ENCODE results near the gene SHISA6.

The SHISA6 gene

GRCh38 chr17:11598274-11599221 is 357.5 kb downstream of the SHISA6 start, which contains the start of gene DNAH9:
TSS of gene DNAH9 (plus strand) at chr17:11598470. CDS start at chr17:11598499, 29 bp downstream.
- no peaks in the 10 kb centered on the region for H3K36me3 ChIP-seq (ENCODE audit: low read length)
- no peaks in the 10 kb centered on the region for H4K20me1 ChIP-seq (ENCODE audit: low read depth, low read length)
- no peak within 1 kb of the TSS for H3K4me3 ChIP-seq (ENCODE audit: insufficient read depth, low read length, poor library complexity, severe bottlenecking)
- H3K27me3 ChIP-seq (ENCODE audit: low read length), result no peaks in the 10 kb centered on the region
- H3F3A ChIP-seq (ENCODE audit: insufficient read depth), result no peaks in the 10 kb centered on the region
- H2AFZ ChIP-seq (ENCODE audit: low read depth, low read length, severe bottlenecking), result no peak within 1 kb of the TSS
- no peak within 1 kb of the TSS for H3K9ac ChIP-seq (ENCODE audit: low read length)
- H3K4me2 ChIP-seq (ENCODE audit: low read depth, low read length, poor library complexity, severe bottlenecking), result no peak within 1 kb of the TSS
- H3K9me2 ChIP-seq (replicated peaks; ENCODE audit: insufficient read depth, low read length), result no peaks in the 10 kb centered on the region
- H3K27ac ChIP-seq (ENCODE audit: low read depth, low read length), result no peak within 1 kb of the TSS
- TF ChIP-seq EZH2phosphoT487 (conservative IDR thresholded peaks at IDR 0.05; ENCODE audit: low read length) (no peak), CTCF (IDR thresholded peaks at IDR 0.05; ENCODE audit: insufficient read depth, low read length, poor library complexity, severe bottlenecking) (no peak)
- no peaks in the 10 kb centered on the region for H3K9me3 ChIP-seq (ENCODE audit: insufficient read depth, low read length)
- H3K79me2 ChIP-seq (ENCODE audit: insufficient read depth, low read length), result no peaks in the 10 kb centered on the region

DNA sequence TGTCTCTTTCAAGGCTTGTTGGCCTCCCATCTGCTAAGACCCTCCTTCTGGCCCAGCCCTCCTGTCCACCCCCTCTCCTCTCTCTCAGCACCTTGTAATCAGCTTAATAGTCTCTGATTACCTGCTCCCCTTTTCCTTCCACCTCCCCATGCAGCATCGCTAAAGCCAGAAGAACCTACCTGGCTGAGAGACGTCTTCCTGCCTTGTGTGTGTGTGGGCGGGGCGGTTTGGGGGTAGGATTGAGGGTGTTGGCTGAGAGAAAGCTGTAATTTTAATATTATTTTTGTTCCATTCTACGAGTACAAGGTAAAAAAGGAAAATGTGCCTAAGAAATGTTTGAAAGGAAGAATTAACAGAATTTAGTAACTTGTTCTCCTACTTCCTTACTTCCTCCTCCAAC is 360.6 kb downstream of the SHISA6 start:
- Histone ChIP-seq H4K20me1 (ENCODE audit: low read depth, low read length) (no peaks in the 10 kb centered on the region), H3K36me3 (ENCODE audit: low read length) (no peaks in the 10 kb centered on the region), H3F3A (ENCODE audit: insufficient read depth) (no peaks in the 10 kb centered on the region), H3K4me3 (ENCODE audit: insufficient read depth, low read length, poor library complexity, severe bottlenecking) (no peak overlapping the region), H3K4me2 (ENCODE audit: low read depth, low read length, poor library complexity, severe bottlenecking) (no peak overlapping the region), H3K9me2 (replicated peaks; ENCODE audit: insufficient read depth, low read length) (no peaks in the 10 kb centered on the region), H3K9ac (ENCODE audit: low read length) (no peak overlapping the region), H3K9me3 (ENCODE audit: insufficient read depth, low read length) (no peaks in the 10 kb centered on the region), H3K27ac (ENCODE audit: low read depth, low read length) (no peak overlapping the region), H2AFZ (ENCODE audit: low read depth, low read length, severe bottlenecking) (no peak overlapping the region), H3K27me3 (ENCODE audit: low read length) (no peaks in the 10 kb centered on the region), H3K79me2 (ENCODE audit: insufficient read depth, low read length) (no peaks in the 10 kb centered on the region)
- TF ChIP-seq EZH2phosphoT487 (conservative IDR thresholded peaks at IDR 0.05; ENCODE audit: low read length), result no peak
- TF ChIP-seq CTCF (IDR thresholded peaks at IDR 0.05; ENCODE audit: insufficient read depth, low read length, poor library complexity, severe bottlenecking), result no peak

GRCh38 chr17:11608396-11608795 is 367.4 kb downstream of the SHISA6 start:
- H3K9me2 ChIP-seq (replicated peaks; ENCODE audit: insufficient read depth, low read length), result no peaks in the 10 kb centered on the region
- H3K79me2 ChIP-seq (ENCODE audit: insufficient read depth, low read length), result no peaks in the 10 kb centered on the region
- H3K4me2 ChIP-seq (ENCODE audit: low read depth, low read length, poor library complexity, severe bottlenecking), result no peak overlapping the region
- no peaks in the 10 kb centered on the region for H4K20me1 ChIP-seq (ENCODE audit: low read depth, low read length)
- H2AFZ ChIP-seq (ENCODE audit: low read depth, low read length, severe bottlenecking), result no peak overlapping the region
- no peak overlapping the region for H3K4me3 ChIP-seq (ENCODE audit: insufficient read depth, low read length, poor library complexity, severe bottlenecking)
- no peak overlapping the region for H3K9ac ChIP-seq (ENCODE audit: low read length)
- H3K9me3 ChIP-seq (ENCODE audit: insufficient read depth, low read length), result no peaks in the 10 kb centered on the region
- H3K27ac ChIP-seq (ENCODE audit: low read depth, low read length), result no peak overlapping the region
- no peaks in the 10 kb centered on the region for H3K36me3 ChIP-seq (ENCODE audit: low read length)
- no peaks in the 10 kb centered on the region for H3F3A ChIP-seq (ENCODE audit: insufficient read depth)
- no peaks in the 10 kb centered on the region for H3K27me3 ChIP-seq (ENCODE audit: low read length)
- TF ChIP-seq EZH2phosphoT487 (conservative IDR thresholded peaks at IDR 0.05; ENCODE audit: low read length), result no peak
- no peak for TF ChIP-seq CTCF (IDR thresholded peaks at IDR 0.05; ENCODE audit: insufficient read depth, low read length, poor library complexity, severe bottlenecking)

Measured in SU-DHL-6 (cell line).